Measurements from ENCODE around the gene TMEM30B.
"Not testable (repeated sequence)": the region's sequence is repeated elsewhere in the genome, so short reads cannot be mapped to it uniquely, and the experiment has no call there.

TMEM30B gene

DNA sequence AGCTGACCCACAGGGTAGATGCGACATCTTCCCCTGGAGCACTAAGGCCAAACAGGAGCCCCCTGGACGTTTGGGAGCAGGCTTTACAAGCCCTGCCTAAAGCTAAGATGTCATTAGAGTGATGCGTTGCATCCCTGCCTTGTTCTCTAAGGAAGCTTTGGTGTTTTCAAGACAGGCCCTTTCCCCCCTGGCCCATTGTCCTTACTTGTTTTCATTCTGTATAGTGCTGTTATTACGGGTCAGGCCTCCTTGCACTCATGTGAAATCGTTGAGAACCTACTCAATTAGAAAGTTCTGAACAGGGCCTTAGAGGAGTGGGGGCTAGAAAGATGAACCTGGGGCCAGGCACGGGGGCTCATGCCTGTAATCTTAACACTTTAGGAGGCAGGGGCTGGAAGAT is 38.6 kb upstream of the TMEM30B start:
- no peaks in the 10 kb centered on the region for H3K4me1 ChIP-seq (ENCODE audit: low read length)
- H4K20me1 ChIP-seq (ENCODE audit: insufficient read depth, low read length), result no peaks in the 10 kb centered on the region
- no peak overlapping the region for H2AFZ ChIP-seq (ENCODE audit: low read depth, low read length)
- no peaks in the 10 kb centered on the region for H3K9me3 ChIP-seq (ENCODE audit: insufficient read depth, low read length)
- no peak overlapping the region for H3K27ac ChIP-seq (ENCODE audit: low read length)
- no peaks in the 10 kb centered on the region for H3K36me3 ChIP-seq (replicated peaks; ENCODE audit: low read depth, low read length)
- no peak overlapping the region for H3K9ac ChIP-seq (ENCODE audit: low read length)
- H3K4me2 ChIP-seq (ENCODE audit: low read length), result no peak overlapping the region
- H3K79me2 ChIP-seq (ENCODE audit: low read length), result no peaks in the 10 kb centered on the region
- peaks cover 3% of the 10 kb centered on the region; the same call in 1 of the 2 replicates for H3K27me3 ChIP-seq (ENCODE audit: low read depth, low read length)
- TF ChIP-seq, protein P1, sequence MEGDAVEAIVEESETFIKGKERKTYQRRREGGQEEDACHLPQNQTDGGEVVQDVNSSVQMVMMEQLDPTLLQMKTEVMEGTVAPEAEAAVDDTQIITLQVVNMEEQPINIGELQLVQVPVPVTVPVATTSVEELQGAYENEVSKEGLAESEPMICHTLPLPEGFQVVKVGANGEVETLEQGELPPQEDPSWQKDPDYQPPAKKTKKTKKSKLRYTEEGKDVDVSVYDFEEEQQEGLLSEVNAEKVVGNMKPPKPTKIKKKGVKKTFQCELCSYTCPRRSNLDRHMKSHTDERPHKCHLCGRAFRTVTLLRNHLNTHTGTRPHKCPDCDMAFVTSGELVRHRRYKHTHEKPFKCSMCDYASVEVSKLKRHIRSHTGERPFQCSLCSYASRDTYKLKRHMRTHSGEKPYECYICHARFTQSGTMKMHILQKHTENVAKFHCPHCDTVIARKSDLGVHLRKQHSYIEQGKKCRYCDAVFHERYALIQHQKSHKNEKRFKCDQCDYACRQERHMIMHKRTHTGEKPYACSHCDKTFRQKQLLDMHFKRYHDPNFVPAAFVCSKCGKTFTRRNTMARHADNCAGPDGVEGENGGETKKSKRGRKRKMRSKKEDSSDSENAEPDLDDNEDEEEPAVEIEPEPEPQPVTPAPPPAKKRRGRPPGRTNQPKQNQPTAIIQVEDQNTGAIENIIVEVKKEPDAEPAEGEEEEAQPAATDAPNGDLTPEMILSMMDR (IDR thresholded peaks at IDR 0.05; ENCODE audit: low read depth, low read length), result no peak
- TF ChIP-seq EZH2phosphoT487 (IDR thresholded peaks at IDR 0.05; ENCODE audit: low read depth), result no peak
- H3K4me3 ChIP-seq (ENCODE audit: low read length), result no peak overlapping the region

DNA sequence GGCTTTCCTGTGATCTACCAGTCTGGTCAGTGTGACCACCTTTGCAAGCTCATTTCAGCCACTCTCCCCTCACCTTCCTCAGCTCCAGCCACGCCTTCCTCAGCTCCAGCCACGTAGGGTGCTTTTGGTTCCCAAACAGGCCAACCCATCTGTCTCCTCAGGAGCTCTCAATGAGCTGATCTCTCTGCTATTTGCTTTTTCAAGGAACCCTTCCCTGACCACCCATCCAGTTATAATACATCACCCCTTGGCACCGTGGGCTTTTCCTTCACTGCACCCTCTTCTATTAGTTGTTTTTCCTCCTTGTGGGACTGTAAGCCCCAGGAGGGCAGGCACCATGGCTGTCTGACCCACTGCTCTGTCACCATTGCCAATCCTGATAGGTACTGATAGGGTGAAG is 37.9 kb upstream of the TMEM30B start:
- Histone ChIP-seq H2AFZ (ENCODE audit: low read depth, low read length) (no peak overlapping the region), H3K36me3 (replicated peaks; ENCODE audit: low read depth, low read length) (no peaks in the 10 kb centered on the region), H3K4me2 (ENCODE audit: low read length) (no peak overlapping the region), H3K4me1 (ENCODE audit: low read length) (no peaks in the 10 kb centered on the region), H3K4me3 (ENCODE audit: low read length) (no peak overlapping the region), H3K27me3 (ENCODE audit: low read depth, low read length) (peaks cover 3% of the 10 kb centered on the region; the same call in 1 of the 2 replicates), H4K20me1 (ENCODE audit: insufficient read depth, low read length) (no peaks in the 10 kb centered on the region), H3K9me3 (ENCODE audit: insufficient read depth, low read length) (no peaks in the 10 kb centered on the region), H3K79me2 (ENCODE audit: low read length) (no peaks in the 10 kb centered on the region), H3K27ac (ENCODE audit: low read length) (no peak overlapping the region), H3K9ac (ENCODE audit: low read length) (no peak overlapping the region)
- TF ChIP-seq EZH2phosphoT487 (IDR thresholded peaks at IDR 0.05; ENCODE audit: low read depth), result no peak
- TF ChIP-seq, protein P1 (IDR thresholded peaks at IDR 0.05; ENCODE audit: low read depth, low read length), result no peak

GRCh38 chr14:61315313-61315712 is 34.2 kb upstream of the TMEM30B start:
- Histone ChIP-seq H4K20me1 (ENCODE audit: insufficient read depth, low read length) (no peaks in the 10 kb centered on the region), H3K79me2 (ENCODE audit: low read length) (no peaks in the 10 kb centered on the region), H3K4me3 (ENCODE audit: low read length) (no peak overlapping the region), H3K27ac (ENCODE audit: low read length) (no peak overlapping the region), H3K4me1 (ENCODE audit: low read length) (no peaks in the 10 kb centered on the region), H3K36me3 (replicated peaks; ENCODE audit: low read depth, low read length) (no peaks in the 10 kb centered on the region), H2AFZ (ENCODE audit: low read depth, low read length) (no peak overlapping the region), H3K9me3 (ENCODE audit: insufficient read depth, low read length) (no peaks in the 10 kb centered on the region), H3K9ac (ENCODE audit: low read length) (no peak overlapping the region), H3K27me3 (ENCODE audit: low read depth, low read length) (no peaks in the 10 kb centered on the region), H3K4me2 (ENCODE audit: low read length) (no peak overlapping the region)
- TF ChIP-seq, protein P1 (IDR thresholded peaks at IDR 0.05; ENCODE audit: low read depth, low read length), result no peak
- no peak for TF ChIP-seq EZH2phosphoT487 (IDR thresholded peaks at IDR 0.05; ENCODE audit: low read depth)

DNA sequence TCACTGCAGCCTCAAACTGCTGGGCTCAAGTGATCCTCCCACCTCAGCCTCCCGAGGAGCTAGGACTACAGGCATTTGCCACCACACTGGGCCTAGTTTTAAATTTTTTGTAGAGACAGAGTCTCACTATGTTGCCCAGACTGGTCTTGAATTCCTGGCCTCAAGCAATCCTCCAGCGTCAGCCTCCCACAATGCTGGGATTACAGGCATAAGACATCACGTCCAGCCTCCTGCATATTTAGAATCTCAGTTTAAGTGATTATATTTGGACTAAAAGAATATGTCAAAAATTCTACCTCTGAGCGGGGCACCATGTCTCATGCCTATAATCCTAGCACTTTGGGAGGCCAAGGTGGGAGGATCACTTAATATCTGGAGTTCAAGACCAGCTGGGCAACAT is 27.6 kb upstream of the TMEM30B start:
- H3K27ac ChIP-seq (ENCODE audit: low read length); H3K4me3 ChIP-seq (ENCODE audit: low read length); H3K4me2 ChIP-seq (ENCODE audit: low read length); H4K20me1 ChIP-seq (ENCODE audit: insufficient read depth, low read length); H3K27me3 ChIP-seq (ENCODE audit: low read depth, low read length); H3K36me3 ChIP-seq (replicated peaks; ENCODE audit: low read depth, low read length); H3K4me1 ChIP-seq (ENCODE audit: low read length); H3K79me2 ChIP-seq (ENCODE audit: low read length); H2AFZ ChIP-seq (ENCODE audit: low read depth, low read length); H3K9me3 ChIP-seq (ENCODE audit: insufficient read depth, low read length); H3K9ac ChIP-seq (ENCODE audit: low read length): not testable (repeated sequence)

GRCh38 chr14:61308198-61308597 is 27.1 kb upstream of the TMEM30B start:
- Histone ChIP-seq H2AFZ (ENCODE audit: low read depth, low read length) (no peak overlapping the region), H3K9me3 (ENCODE audit: insufficient read depth, low read length) (no peaks in the 10 kb centered on the region), H3K9ac (ENCODE audit: low read length) (no peak overlapping the region), H3K27ac (ENCODE audit: low read length) (no peak overlapping the region), H3K36me3 (replicated peaks; ENCODE audit: low read depth, low read length) (no peaks in the 10 kb centered on the region), H3K4me3 (ENCODE audit: low read length) (no peak overlapping the region), H3K4me1 (ENCODE audit: low read length) (no peaks in the 10 kb centered on the region), H4K20me1 (ENCODE audit: insufficient read depth, low read length) (no peaks in the 10 kb centered on the region), H3K4me2 (ENCODE audit: low read length) (no peak overlapping the region), H3K27me3 (ENCODE audit: low read depth, low read length) (no peaks in the 10 kb centered on the region), H3K79me2 (ENCODE audit: low read length) (no peaks in the 10 kb centered on the region)
- no peak for TF ChIP-seq EZH2phosphoT487 (IDR thresholded peaks at IDR 0.05; ENCODE audit: low read depth)
- TF ChIP-seq, protein P1 (IDR thresholded peaks at IDR 0.05; ENCODE audit: low read depth, low read length), result no peak

All from OCI-LY3 (cell line).